Keratinocyte (primary cell): Measurements from ENCODE around the gene SIX5. TPM values are rescaled to one million over a fixed set of nuclear protein-coding genes. Genes with fewer than 3 reads are reported as not detected.

Experiments
- DNase-seq: peaks from one replicate; pipeline ENCODE4 v3.0.0-alpha.2; 2011; ENCODE audit warnings: low read depth, missing footprints, low spot score
- FAIRE-seq: peaks from 2 replicates; lab custom pipeline; 2011; peaks lifted over from hg19 to GRCh38; lab: Jason Lieb, UNC
- H2AFZ ChIP-seq: 2 replicates; pipeline ENCODE4 v1.6.0; 2012; ENCODE audit warnings: low read length, control low read depth, inconsistent platforms; ENCODE audit not compliant: control insufficient read depth
- H3K27ac ChIP-seq: 2 replicates; pipeline ENCODE4 v1.5.1; 2011; ENCODE audit warnings: low read length; ENCODE audit not compliant: control insufficient read depth, insufficient read depth
- H3K27me3 ChIP-seq: 3 replicates; pipeline ENCODE4 v1.6.0; 2011; ENCODE audit warnings: low read length; ENCODE audit not compliant: control insufficient read depth, insufficient read depth; ENCODE audit errors: extremely low read depth
- H3K36me3 ChIP-seq, 2 experiments: 2 replicates in 1 of 2; 3 replicates in 1 of 2; pipeline ENCODE4 v1.5.1; 2011; ENCODE audit warnings: low read length in 2 of 2, mild to moderate bottlenecking in 1 of 2; ENCODE audit not compliant: control insufficient read depth in 2 of 2, insufficient read depth in 2 of 2; ENCODE audit errors: extremely low read depth in 1 of 2
- H3K4me1 ChIP-seq: 3 replicates; pipeline ENCODE4 v1.5.1; 2011; ENCODE audit warnings: low read length; ENCODE audit not compliant: control insufficient read depth, insufficient read depth; ENCODE audit errors: extremely low read depth
- H3K4me2 ChIP-seq: 3 replicates; pipeline ENCODE4 v1.6.0; 2011; ENCODE audit warnings: low read depth, low read length; ENCODE audit not compliant: control insufficient read depth, insufficient read depth; ENCODE audit errors: extremely low read depth
- H3K4me3 ChIP-seq, 3 experiments: fragments of 200-600 bp in 1 of 3; sonication (generic) in 1 of 3; 2 replicates in 2 of 3; 3 replicates in 1 of 3; pipeline ENCODE4 v1.5.1; 2011 to 2016; ENCODE audit warnings: low read length in 3 of 3, mild to moderate bottlenecking in 3 of 3, control low read depth in 2 of 3, inconsistent platforms in 1 of 3, low read depth in 1 of 3, mixed read lengths in 1 of 3, mixed run types in 1 of 3, moderate library complexity in 1 of 3; ENCODE audit not compliant: control insufficient read depth in 2 of 3, insufficient read depth in 2 of 3; ENCODE audit errors: extremely low read depth in 1 of 3
- H3K79me2 ChIP-seq: 2 replicates; pipeline ENCODE4 v1.6.0; 2012; ENCODE audit warnings: low read length; ENCODE audit not compliant: control insufficient read depth, insufficient read depth
- H3K9ac ChIP-seq: 3 replicates; pipeline ENCODE4 v1.6.0; 2011; ENCODE audit warnings: low read length; ENCODE audit not compliant: control insufficient read depth, insufficient read depth; ENCODE audit errors: extremely low read depth
- H3K9me1 ChIP-seq: 3 replicates; pipeline ENCODE4 v1.6.0; 2011; ENCODE audit warnings: low read length; ENCODE audit not compliant: control insufficient read depth, insufficient read depth; ENCODE audit errors: extremely low read depth
- H3K9me3 ChIP-seq: 2 replicates; pipeline ENCODE4 v1.5.1; 2012; ENCODE audit warnings: low read depth, low read length; ENCODE audit not compliant: control insufficient read depth
- H4K20me1 ChIP-seq: 3 replicates; pipeline ENCODE4 v1.6.0; 2011; ENCODE audit warnings: low read length; ENCODE audit not compliant: control insufficient read depth, insufficient read depth; ENCODE audit errors: extremely low read depth
- CTCF ChIP-seq, 3 experiments: IDR thresholded peaks in 1 of 3; conservative IDR thresholded peaks in 1 of 3; optimal IDR thresholded peaks in 1 of 3; 2 replicates in 2 of 3; 3 replicates in 1 of 3; pipeline versions ENCODE3 to v1.5.1; 2011; ENCODE audit warnings: low read length in 3 of 3, mild to moderate bottlenecking in 3 of 3, moderate library complexity in 2 of 3, control low read depth in 1 of 3, inconsistent platforms in 1 of 3; ENCODE audit not compliant: insufficient read depth in 2 of 3; ENCODE audit errors: extremely low read depth in 1 of 3
- EZH2 ChIP-seq: IDR thresholded peaks from one replicate; pipeline ENCODE4 v1.6.1; 2012; ENCODE audit warnings: inconsistent platforms, mild to moderate bottlenecking, low read length, moderate library complexity
- dilution Hi-C: fragments of 300-500 bp; cut with MboI; formaldehyde crosslinking; loops from one replicate; pipeline ENCODE4 v1.7.0; 2020; ENCODE audit warnings: low sequenced_read_pairs; ENCODE audit not compliant: extremely low pct_ligation_motif_present
- polyA plus RNA-seq, 5 experiments: library from polyadenylated mRNA; depleted of rRNA in 3 of 5; stranded (reverse) in 3 of 5; stranded (forward) in 1 of 5; unstranded in 1 of 5; fragments of >200 nt; gene quantifications; 1 replicate in 1 of 5; 2 replicates in 3 of 5; 3 replicates in 1 of 5; pipeline versions ENCODE4 v1.2.1 to v1.2.3, GENCODE V29; 2011 to 2012; ENCODE audit warnings: missing spikeins in 2 of 5, low read depth in 1 of 5, low replicate concordance in 1 of 5

The SIX5 gene
- polyA plus RNA-seq, 1 donor (not counting 4 experiments of a cell fraction or from before 2014, with no cell fraction given): 1.3 TPM

- H3K9me3 ChIP-seq: no peaks in the 10 kb centered on the region
- peak overlapping the region in 1 of 3 experiments; percentile 26 for H3K4me3 ChIP-seq
- FAIRE-seq: peak; percentile 81
- H3K4me1 ChIP-seq: peaks cover 26% of the 10 kb centered on the region
- no peaks in the 10 kb centered on the region for H3K9me1 ChIP-seq
- no peak overlapping the region for H3K9ac ChIP-seq
- H3K27me3 ChIP-seq: no peaks in the 10 kb centered on the region
- H3K4me2 ChIP-seq: peak overlapping the region; percentile 71
- dilution Hi-C loops: no loop called here
- no peaks in the 10 kb centered on the region for H3K79me2 ChIP-seq
- peaks cover 2% of the 10 kb centered on the region in 2 experiments for H3K36me3 ChIP-seq
- peak overlapping the region; percentile 56 for H3K27ac ChIP-seq
- H4K20me1 ChIP-seq: no peaks in the 10 kb centered on the region
- peak overlapping the region; percentile 52 for H2AFZ ChIP-seq
- no peak for TF ChIP-seq CTCF (optimal IDR thresholded peaks at IDR 0.05 in 1 of 3, IDR thresholded peaks at IDR 0.05 in 1 of 3, conservative IDR thresholded peaks at IDR 0.05 in 1 of 3; ENCODE audit: extremely low read depth in 1 of 3, insufficient read depth in 2 of 3, low read length in 3 of 3)
- DNase-seq: no peak
These were observed 40.6 kb upstream of the SIX5 start for GRCh38 chr19:45809643-45810159.

GRCh38 chr19:45805719-45806118 lies 36.7 kb upstream of the SIX5 start:
- FAIRE-seq: no peak
- dilution Hi-C loops: no loop called here
- no peak for DNase-seq
- H4K20me1 ChIP-seq: no peaks in the 10 kb centered on the region
- H3K36me3 ChIP-seq: no peaks in the 10 kb centered on the region
- H3K4me2 ChIP-seq: no peak overlapping the region
- H3K27ac ChIP-seq: no peak overlapping the region
- no peak overlapping the region for H2AFZ ChIP-seq
- no peaks in the 10 kb centered on the region for H3K9me3 ChIP-seq
- peaks cover 11% of the 10 kb centered on the region for H3K4me1 ChIP-seq
- H3K27me3 ChIP-seq: no peaks in the 10 kb centered on the region
- H3K79me2 ChIP-seq: no peaks in the 10 kb centered on the region
- no peak overlapping the region for H3K4me3 ChIP-seq
- no peaks in the 10 kb centered on the region for H3K9me1 ChIP-seq
- H3K9ac ChIP-seq: no peak overlapping the region
- TF ChIP-seq CTCF (optimal IDR thresholded peaks at IDR 0.05 in 1 of 3, IDR thresholded peaks at IDR 0.05 in 1 of 3, conservative IDR thresholded peaks at IDR 0.05 in 1 of 3; ENCODE audit: extremely low read depth in 1 of 3, insufficient read depth in 2 of 3, low read length in 3 of 3) (no peak), EZH2 (no peak)
